MM.1S (cell line): ENCODE results near the gene CCDC177.

Source experiments
- DNase-seq: peaks from one replicate; pipeline ENCODE4 v3.0.0-alpha.2; 2015
- H2AFZ ChIP-seq: fragments of 300-600 bp; sonication (generic); 2 replicates; pipeline ENCODE4 v1.6.0; 2016; ENCODE audit warnings: antibody characterized with exemption, low read length
- H3F3A ChIP-seq: fragments of 300-600 bp; sonication (generic); 2 replicates; pipeline ENCODE4 v1.6.1; 2016; ENCODE audit warnings: mild to moderate bottlenecking, antibody characterized with exemption, low read length, moderate library complexity, mixed read lengths; ENCODE audit not compliant: insufficient read depth
- H3K27ac ChIP-seq: fragments of 300-600 bp; sonication (generic); 2 replicates; pipeline ENCODE4 v1.5.1; 2016; ENCODE audit warnings: mild to moderate bottlenecking, low read length
- H3K27me3 ChIP-seq: fragments of 300-600 bp; sonication (generic); replicated peaks from 2 replicates; pipeline ENCODE4 v1.6.0; 2016; ENCODE audit warnings: low read length; ENCODE audit not compliant: insufficient read depth
- H3K36me3 ChIP-seq: fragments of 300-600 bp; sonication (generic); replicated peaks from 2 replicates; pipeline ENCODE4 v1.6.1; 2016; ENCODE audit warnings: mild to moderate bottlenecking, low read length, mixed read lengths; ENCODE audit not compliant: insufficient read depth
- H3K4me1 ChIP-seq: fragments of 300-600 bp; sonication (generic); 2 replicates; pipeline ENCODE4 v1.6.1; 2016; ENCODE audit warnings: low read length, mixed read lengths
- H3K4me2 ChIP-seq: fragments of 300-600 bp; sonication (generic); 2 replicates; pipeline ENCODE4 v1.6.0; 2016; ENCODE audit warnings: low read depth, low read length
- H3K4me3 ChIP-seq: fragments of 300-600 bp; sonication (generic); 2 replicates; pipeline ENCODE4 v1.5.1; 2016; ENCODE audit warnings: low read length, mixed read lengths
- H3K79me2 ChIP-seq: fragments of 300-600 bp; sonication (generic); 2 replicates; pipeline ENCODE4 v1.6.1; 2016; ENCODE audit warnings: mixed run types, low read length, mixed read lengths
- H3K9ac ChIP-seq: fragments of 300-600 bp; sonication (generic); 2 replicates; pipeline ENCODE4 v1.6.1; 2016; ENCODE audit warnings: low read length, mixed read lengths
- H3K9me2 ChIP-seq: fragments of 300-600 bp; sonication (generic); replicated peaks from 2 replicates; pipeline ENCODE4 v1.6.1; 2016; ENCODE audit warnings: mild to moderate bottlenecking, low read length, mixed read lengths; ENCODE audit not compliant: insufficient read depth
- H3K9me3 ChIP-seq: fragments of 300-600 bp; sonication (generic); replicated peaks from 2 replicates; pipeline ENCODE4 v1.6.1; 2016; ENCODE audit warnings: mild to moderate bottlenecking, low read length, mixed read lengths; ENCODE audit not compliant: insufficient read depth
- H4K20me1 ChIP-seq: fragments of 300-600 bp; sonication (generic); 2 replicates; pipeline ENCODE4 v1.6.1; 2016; ENCODE audit warnings: mild to moderate bottlenecking, low read length, moderate library complexity, mixed read lengths; ENCODE audit not compliant: insufficient read depth
- EZH2 ChIP-seq: fragments of 300-600 bp; sonication (generic); optimal IDR thresholded peaks from 2 replicates; pipeline ENCODE3; 2017; ENCODE audit warnings: low read depth, mild to moderate bottlenecking, antibody characterized with exemption, low read length, mixed read lengths
- EZH2phosphoT487 ChIP-seq: fragments of 300-600 bp; sonication (generic); IDR thresholded peaks from 2 replicates; pipeline ENCODE4 v1.6.1; 2018; ENCODE audit warnings: antibody characterized with exemption, low read length
- TF ChIP-seq, protein P1 (sequence below): fragments of 300-600 bp; sonication (generic); IDR thresholded peaks from 2 replicates; pipeline ENCODE4 v1.5.1; 2016; ENCODE audit warnings: antibody characterized with exemption, low read length, mixed read lengths

The CCDC177 gene

DNA sequence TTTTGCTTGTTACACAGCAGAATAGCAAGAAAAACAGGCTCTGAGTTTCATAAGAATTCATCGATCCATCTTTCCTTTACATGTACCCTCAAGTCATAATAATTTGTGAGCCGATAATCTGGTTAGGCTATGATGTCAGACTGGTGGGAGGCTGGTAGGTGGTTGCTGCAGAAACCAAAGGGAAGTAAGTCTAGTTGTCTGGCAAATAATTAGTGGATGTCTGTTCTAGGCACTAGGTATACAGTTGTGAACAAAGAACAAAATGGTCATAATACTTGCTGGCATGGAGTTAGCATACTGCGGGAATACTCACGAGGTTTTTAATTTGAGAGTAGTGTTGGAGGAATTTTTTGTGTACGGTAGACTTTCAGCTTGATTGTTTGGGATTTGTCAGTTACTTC, 45.5 kb upstream of the CCDC177 start:
- no peak overlapping the region for H3K4me2 ChIP-seq
- no peak for TF ChIP-seq EZH2
- no peak for TF ChIP-seq EZH2phosphoT487
- TF ChIP-seq, protein P1, sequence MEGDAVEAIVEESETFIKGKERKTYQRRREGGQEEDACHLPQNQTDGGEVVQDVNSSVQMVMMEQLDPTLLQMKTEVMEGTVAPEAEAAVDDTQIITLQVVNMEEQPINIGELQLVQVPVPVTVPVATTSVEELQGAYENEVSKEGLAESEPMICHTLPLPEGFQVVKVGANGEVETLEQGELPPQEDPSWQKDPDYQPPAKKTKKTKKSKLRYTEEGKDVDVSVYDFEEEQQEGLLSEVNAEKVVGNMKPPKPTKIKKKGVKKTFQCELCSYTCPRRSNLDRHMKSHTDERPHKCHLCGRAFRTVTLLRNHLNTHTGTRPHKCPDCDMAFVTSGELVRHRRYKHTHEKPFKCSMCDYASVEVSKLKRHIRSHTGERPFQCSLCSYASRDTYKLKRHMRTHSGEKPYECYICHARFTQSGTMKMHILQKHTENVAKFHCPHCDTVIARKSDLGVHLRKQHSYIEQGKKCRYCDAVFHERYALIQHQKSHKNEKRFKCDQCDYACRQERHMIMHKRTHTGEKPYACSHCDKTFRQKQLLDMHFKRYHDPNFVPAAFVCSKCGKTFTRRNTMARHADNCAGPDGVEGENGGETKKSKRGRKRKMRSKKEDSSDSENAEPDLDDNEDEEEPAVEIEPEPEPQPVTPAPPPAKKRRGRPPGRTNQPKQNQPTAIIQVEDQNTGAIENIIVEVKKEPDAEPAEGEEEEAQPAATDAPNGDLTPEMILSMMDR = no peak
- no peaks in the 10 kb centered on the region for H3K9me2 ChIP-seq
- no peaks in the 10 kb centered on the region for H3K36me3 ChIP-seq
- H3K27ac ChIP-seq = no peak overlapping the region
- peaks cover 93% of the 10 kb centered on the region for H3K79me2 ChIP-seq
- DNase-seq = no peak
- no peaks in the 10 kb centered on the region for H4K20me1 ChIP-seq
- H3K9me3 ChIP-seq = no peaks in the 10 kb centered on the region
- H3K9ac ChIP-seq = no peak overlapping the region
- H3F3A ChIP-seq = peaks cover 17% of the 10 kb centered on the region; the same call in 1 of the 2 replicates
- H3K4me3 ChIP-seq = no peak overlapping the region
- H2AFZ ChIP-seq = no peak overlapping the region
- no peaks in the 10 kb centered on the region for H3K27me3 ChIP-seq
- peaks cover 26% of the 10 kb centered on the region for H3K4me1 ChIP-seq

DNA sequence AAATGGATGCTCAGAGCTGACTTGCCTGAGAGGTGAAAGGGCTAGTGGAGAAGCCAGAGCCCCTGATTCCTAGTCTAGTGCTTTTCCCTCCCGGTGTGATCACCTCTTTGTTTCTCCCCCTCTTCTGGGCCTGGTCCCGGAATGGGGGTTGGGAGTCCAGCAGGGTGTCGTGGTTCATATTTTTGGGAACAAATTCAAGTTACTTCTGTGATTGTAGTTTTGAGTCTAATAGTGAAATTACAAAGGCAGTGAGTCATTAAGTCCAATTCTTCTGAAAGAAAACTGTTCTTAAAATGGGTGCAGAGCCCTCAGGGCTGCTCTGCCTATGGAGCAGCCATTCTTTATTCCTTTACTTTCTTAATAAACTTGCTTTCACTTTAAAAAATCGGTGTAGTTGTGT, 44.3 kb upstream of the CCDC177 start:
- Histone ChIP-seq H3K4me3 (no peak overlapping the region), H3K36me3 (no peaks in the 10 kb centered on the region), H3K9ac (no peak overlapping the region), H3K4me2 (no peak overlapping the region), H2AFZ (no peak overlapping the region), H3K79me2 (peaks cover 93% of the 10 kb centered on the region), H3K9me3 (no peaks in the 10 kb centered on the region), H3F3A (peaks cover 27% of the 10 kb centered on the region; the same call in 1 of the 2 replicates), H3K4me1 (peaks cover 33% of the 10 kb centered on the region), H3K27ac (no peak overlapping the region), H3K9me2 (no peaks in the 10 kb centered on the region), H4K20me1 (no peaks in the 10 kb centered on the region), H3K27me3 (no peaks in the 10 kb centered on the region)
- no peak for TF ChIP-seq EZH2
- TF ChIP-seq, protein P1 = no peak
- TF ChIP-seq EZH2phosphoT487 = no peak
- DNase-seq = no peak

DNA sequence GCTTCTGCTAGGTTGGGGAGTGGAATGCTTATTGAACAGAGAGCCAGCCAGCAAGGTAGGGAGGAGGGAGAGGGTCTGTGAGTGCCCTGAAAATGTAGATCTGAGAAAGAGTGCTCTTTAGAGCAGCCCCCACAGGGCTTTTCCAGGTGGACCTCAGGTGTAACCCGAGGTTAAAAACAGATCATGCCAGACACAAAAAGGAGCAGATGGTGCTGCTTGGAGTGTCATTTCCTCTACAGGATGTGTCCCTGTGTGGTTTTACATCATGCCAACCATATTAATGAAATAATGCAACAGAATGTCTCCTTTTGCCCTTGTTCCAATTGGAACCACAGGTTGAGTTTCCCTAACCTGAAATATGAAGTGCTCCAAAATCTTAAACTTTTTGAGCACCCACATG, 43.1 kb upstream of the CCDC177 start:
- Histone ChIP-seq H3K9ac (no peak overlapping the region), H3K4me2 (peak overlapping the region; percentile 80; the same call in 1 of the 2 replicates), H3K27me3 (no peaks in the 10 kb centered on the region), H3K9me3 (no peaks in the 10 kb centered on the region), H3K36me3 (no peaks in the 10 kb centered on the region), H3K4me3 (no peak overlapping the region), H3K9me2 (no peaks in the 10 kb centered on the region), H3K4me1 (peaks cover 33% of the 10 kb centered on the region), H3K79me2 (peaks cover 93% of the 10 kb centered on the region), H4K20me1 (no peaks in the 10 kb centered on the region), H3F3A (peaks cover 33% of the 10 kb centered on the region; the same call in 1 of the 2 replicates), H3K27ac (peak overlapping the region; percentile 95; the same call in 1 of the 2 replicates), H2AFZ (no peak overlapping the region)
- TF ChIP-seq EZH2 (no peak), EZH2phosphoT487 (no peak)
- TF ChIP-seq, protein P1 = no peak
- DNase-seq = no peak
